ENCODE data around the gene MS4A3. TPM values are rescaled to one million over a fixed set of nuclear protein-coding genes. Genes with fewer than 3 reads are reported as not detected.

The MS4A3 gene
- total and polyA plus RNA-seq, 4 donors, result 0.08 to 43.9 (median 0.23) TPM

- Histone ChIP-seq H3K36me3 (ENCODE audit: control insufficient read depth in 4 of 4, insufficient read depth in 3 of 4, low read depth in 1 of 4, low read length in 3 of 4) (no peaks in the 10 kb centered on the region), H3K27me3 (ENCODE audit: control insufficient read depth in 4 of 4, insufficient read depth in 4 of 4, low read length in 3 of 4) (no peaks in the 10 kb centered on the region), H3K4me1 (ENCODE audit: control insufficient read depth in 4 of 4, insufficient read depth in 4 of 4, low read length in 3 of 4) (no peaks in the 10 kb centered on the region), H3K27ac (ENCODE audit: low read depth in 1 of 2, low read length in 2 of 2) (no peak overlapping the region), H3K9me3 (ENCODE audit: control insufficient read depth in 4 of 4, low read length in 3 of 4) (no peaks in the 10 kb centered on the region), H3K4me3 (ENCODE audit: low read depth in 1 of 3, low read length in 3 of 3) (no peak overlapping the region), H3K9ac (ENCODE audit: low read depth in 1 of 2, low read length in 2 of 2) (no peak overlapping the region)
- TF ChIP-seq HNF4A (conservative IDR thresholded peaks at IDR 0.05) (no peak), YY1 (IDR thresholded peaks at IDR 0.05) (no peak), CTCF (IDR thresholded peaks at IDR 0.05; ENCODE audit: low read depth, low read length, missing input control) (no peak), EGR1 (IDR thresholded peaks at IDR 0.05; ENCODE audit: low read depth in 2 of 2) (no peak), FOXA1 (IDR thresholded peaks at IDR 0.05) (no peak), TAF1 (conservative IDR thresholded peaks at IDR 0.05) (no peak), JUND (IDR thresholded peaks at IDR 0.05) (no peak)
- TF ChIP-seq, protein P1, sequence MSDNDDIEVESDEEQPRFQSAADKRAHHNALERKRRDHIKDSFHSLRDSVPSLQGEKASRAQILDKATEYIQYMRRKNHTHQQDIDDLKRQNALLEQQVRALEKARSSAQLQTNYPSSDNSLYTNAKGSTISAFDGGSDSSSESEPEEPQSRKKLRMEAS (IDR thresholded peaks at IDR 0.05), result no peak
- no peak for DNase-seq (ENCODE audit: low spot score)
These were observed 60.7 kb downstream of the MS4A3 start for GRCh38 chr11:60116996-60117790.

- DNase-seq (ENCODE audit: low spot score), result no peak
- Histone ChIP-seq H3K27ac (ENCODE audit: low read depth in 1 of 2, low read length in 2 of 2) (no peak overlapping the region), H3K4me3 (ENCODE audit: low read depth in 1 of 3, low read length in 3 of 3) (no peak overlapping the region), H3K9me3 (ENCODE audit: control insufficient read depth in 4 of 4, low read length in 3 of 4) (no peaks in the 10 kb centered on the region), H3K36me3 (ENCODE audit: control insufficient read depth in 4 of 4, insufficient read depth in 3 of 4, low read depth in 1 of 4, low read length in 3 of 4) (no peaks in the 10 kb centered on the region), H3K4me1 (ENCODE audit: control insufficient read depth in 4 of 4, insufficient read depth in 4 of 4, low read length in 3 of 4) (no peaks in the 10 kb centered on the region), H3K9ac (ENCODE audit: low read depth in 1 of 2, low read length in 2 of 2) (no peak overlapping the region), H3K27me3 (ENCODE audit: control insufficient read depth in 4 of 4, insufficient read depth in 4 of 4, low read length in 3 of 4) (no peaks in the 10 kb centered on the region)
- TF ChIP-seq HNF4G (IDR thresholded peaks at IDR 0.05) (no peak), JUND (IDR thresholded peaks at IDR 0.05) (no peak), FOXA2 (IDR thresholded peaks at IDR 0.05) (no peak), HNF4A (conservative IDR thresholded peaks at IDR 0.05) (no peak), EGR1 (IDR thresholded peaks at IDR 0.05; ENCODE audit: low read depth in 2 of 2) (no peak)
- 49% methylated on average over 2 of the region's 2 CpGs for WGBS
These were observed 61.9 kb downstream of the MS4A3 start for GRCh38 chr11:60118338-60118737.

- Histone ChIP-seq H3K4me1 (ENCODE audit: control insufficient read depth in 4 of 4, insufficient read depth in 4 of 4, low read length in 3 of 4) (no peaks in the 10 kb centered on the region), H3K9ac (ENCODE audit: low read depth in 1 of 2, low read length in 2 of 2) (no peak overlapping the region), H3K9me3 (ENCODE audit: control insufficient read depth in 4 of 4, low read length in 3 of 4) (no peaks in the 10 kb centered on the region), H3K36me3 (ENCODE audit: control insufficient read depth in 4 of 4, insufficient read depth in 3 of 4, low read depth in 1 of 4, low read length in 3 of 4) (no peaks in the 10 kb centered on the region), H3K27ac (ENCODE audit: low read depth in 1 of 2, low read length in 2 of 2) (no peak overlapping the region), H3K4me3 (ENCODE audit: low read depth in 1 of 3, low read length in 3 of 3) (no peak overlapping the region), H3K27me3 (ENCODE audit: control insufficient read depth in 4 of 4, insufficient read depth in 4 of 4, low read length in 3 of 4) (no peaks in the 10 kb centered on the region)
- no peak for DNase-seq (ENCODE audit: low spot score)
- no peak for TF ChIP-seq FOXA1 (IDR thresholded peaks at IDR 0.05)
- no peak for TF ChIP-seq YY1 (IDR thresholded peaks at IDR 0.05)
- TF ChIP-seq JUND (IDR thresholded peaks at IDR 0.05), result no peak
- TF ChIP-seq, protein P2, sequence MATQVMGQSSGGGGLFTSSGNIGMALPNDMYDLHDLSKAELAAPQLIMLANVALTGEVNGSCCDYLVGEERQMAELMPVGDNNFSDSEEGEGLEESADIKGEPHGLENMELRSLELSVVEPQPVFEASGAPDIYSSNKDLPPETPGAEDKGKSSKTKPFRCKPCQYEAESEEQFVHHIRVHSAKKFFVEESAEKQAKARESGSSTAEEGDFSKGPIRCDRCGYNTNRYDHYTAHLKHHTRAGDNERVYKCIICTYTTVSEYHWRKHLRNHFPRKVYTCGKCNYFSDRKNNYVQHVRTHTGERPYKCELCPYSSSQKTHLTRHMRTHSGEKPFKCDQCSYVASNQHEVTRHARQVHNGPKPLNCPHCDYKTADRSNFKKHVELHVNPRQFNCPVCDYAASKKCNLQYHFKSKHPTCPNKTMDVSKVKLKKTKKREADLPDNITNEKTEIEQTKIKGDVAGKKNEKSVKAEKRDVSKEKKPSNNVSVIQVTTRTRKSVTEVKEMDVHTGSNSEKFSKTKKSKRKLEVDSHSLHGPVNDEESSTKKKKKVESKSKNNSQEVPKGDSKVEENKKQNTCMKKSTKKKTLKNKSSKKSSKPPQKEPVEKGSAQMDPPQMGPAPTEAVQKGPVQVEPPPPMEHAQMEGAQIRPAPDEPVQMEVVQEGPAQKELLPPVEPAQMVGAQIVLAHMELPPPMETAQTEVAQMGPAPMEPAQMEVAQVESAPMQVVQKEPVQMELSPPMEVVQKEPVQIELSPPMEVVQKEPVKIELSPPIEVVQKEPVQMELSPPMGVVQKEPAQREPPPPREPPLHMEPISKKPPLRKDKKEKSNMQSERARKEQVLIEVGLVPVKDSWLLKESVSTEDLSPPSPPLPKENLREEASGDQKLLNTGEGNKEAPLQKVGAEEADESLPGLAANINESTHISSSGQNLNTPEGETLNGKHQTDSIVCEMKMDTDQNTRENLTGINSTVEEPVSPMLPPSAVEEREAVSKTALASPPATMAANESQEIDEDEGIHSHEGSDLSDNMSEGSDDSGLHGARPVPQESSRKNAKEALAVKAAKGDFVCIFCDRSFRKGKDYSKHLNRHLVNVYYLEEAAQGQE (IDR thresholded peaks at IDR 0.05), result no peak
- no peak for TF ChIP-seq SP1 (IDR thresholded peaks at IDR 0.05)
- no peak for TF ChIP-seq NR2F2 (IDR thresholded peaks at IDR 0.05)
- TF ChIP-seq RXRA (IDR thresholded peaks at IDR 0.05), result no peak
- no peak for TF ChIP-seq HNF4A (conservative IDR thresholded peaks at IDR 0.05)
- no peak for TF ChIP-seq RAD21 (IDR thresholded peaks at IDR 0.05)
- no peak for TF ChIP-seq ZBTB33 (IDR thresholded peaks at IDR 0.05)
- TF ChIP-seq, protein P1 (IDR thresholded peaks at IDR 0.05), result no peak
- no peak for TF ChIP-seq HNF4G (IDR thresholded peaks at IDR 0.05)
- TF ChIP-seq TAF1 (conservative IDR thresholded peaks at IDR 0.05), result no peak
- 79% methylated on average over 2 of the region's 2 CpGs for WGBS
These were observed 63.2 kb downstream of the MS4A3 start for GRCh38 chr11:60119710-60120109.
